ENCODE data around the gene MYADM. TPM values are rescaled to one million over a fixed set of nuclear protein-coding genes. Genes with fewer than 3 reads are reported as not detected.

MYADM gene
- total RNA-seq, 2 experiments from 2014 or later = 40.3 to 45.5 TPM

DNA sequence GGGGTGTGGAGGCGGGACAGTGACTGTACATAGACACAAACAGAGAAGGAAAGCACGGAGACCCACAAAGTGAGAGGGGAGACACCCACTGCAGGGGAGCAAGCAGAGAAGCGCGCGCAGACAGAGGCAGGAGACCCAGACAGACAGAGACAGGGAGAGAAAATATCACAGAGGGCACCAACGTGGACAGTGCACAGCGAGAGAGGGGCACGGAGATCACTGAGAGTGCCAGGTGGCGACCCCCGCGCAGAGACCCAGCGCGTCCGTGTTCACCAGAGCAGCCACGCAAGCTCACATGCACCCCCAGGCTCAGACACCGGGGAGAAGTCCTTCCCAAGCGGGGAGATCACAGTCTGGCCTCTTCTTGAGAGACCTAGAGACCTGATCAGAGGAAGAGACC lies 40.0 kb downstream of the MYADM start:
- H3K9me3 Mint-ChIP-seq = no peaks in the 10 kb centered on the region
- POLR2A ChIA-PET = no interaction called here
- intact Hi-C loops (cut with micrococcal nuclease) = loop anchor here (1.0 to 5.0 kb wide), 2 partner anchors 70 to 115 kb away; no protein-coding TSS in a partner anchor
- H3K36me3 Mint-ChIP-seq = no peaks in the 10 kb centered on the region
- no peak overlapping the region for H3K27ac Mint-ChIP-seq
- H3K4me1 Mint-ChIP-seq (ENCODE audit: low read depth) = peaks cover 22% of the 10 kb centered on the region
- DNase-seq = no peak
- H3K4me3 Mint-ChIP-seq = no peak overlapping the region
- CTCF ChIA-PET = interaction anchor here (1.1 to 2.3 kb wide), 3 partner anchors 40 to 122 kb away, joined by 3 to 24 read pairs (median 7); partner anchors contain the start of gene MYADM
- H3K27me3 Mint-ChIP-seq = peaks cover 70% of the 10 kb centered on the region

DNA sequence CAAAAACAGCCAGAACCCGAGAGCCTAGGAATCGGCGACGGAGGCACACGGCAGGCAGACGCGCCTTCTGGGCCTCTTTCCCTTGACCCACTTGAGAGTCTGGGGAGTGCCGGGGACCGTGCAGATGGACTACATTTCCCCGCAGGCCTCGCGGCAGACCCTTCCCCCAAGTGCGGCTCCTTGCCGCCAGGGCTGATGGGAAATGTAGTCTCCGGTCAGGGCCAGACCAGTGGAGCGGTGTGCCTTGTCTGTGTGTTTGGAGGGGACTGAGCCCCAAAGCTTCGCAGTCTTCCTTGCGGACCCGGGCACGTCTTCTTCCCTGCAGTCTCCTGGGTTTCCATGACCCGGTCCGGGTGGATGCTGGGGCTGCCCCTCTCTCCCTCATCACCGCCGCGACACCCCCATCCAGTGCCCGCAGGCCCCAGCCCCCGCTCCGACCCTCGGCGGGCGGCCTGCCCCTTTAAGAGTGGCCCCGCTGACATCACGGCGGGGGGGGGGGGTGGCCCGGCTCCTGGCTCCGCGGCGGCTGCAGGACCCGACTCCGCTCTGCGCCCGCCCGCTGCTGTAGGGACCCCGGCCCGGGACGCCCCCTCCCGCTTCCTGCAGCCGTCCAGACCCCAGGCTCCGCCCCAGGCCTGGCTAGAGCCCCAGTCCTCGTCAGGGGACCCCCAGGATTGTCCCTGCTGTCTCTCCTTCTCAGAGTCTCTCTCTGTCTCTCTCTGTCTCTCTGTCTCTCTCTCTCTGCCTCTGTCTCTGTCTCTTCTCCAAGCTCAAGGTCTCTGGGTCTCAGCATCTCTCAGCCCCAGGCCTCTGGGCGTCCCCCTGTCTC lies 40.6 kb downstream of the MYADM start:
- peaks cover 68% of the 10 kb centered on the region for H3K27me3 Mint-ChIP-seq
- no peak overlapping the region for H3K4me3 Mint-ChIP-seq
- no peaks in the 10 kb centered on the region for H3K9me3 Mint-ChIP-seq
- intact Hi-C loops (cut with micrococcal nuclease) = loop anchor here (1.0 to 5.0 kb wide), 2 partner anchors 69 to 114 kb away; no protein-coding TSS in a partner anchor
- ChIA-PET POLR2A (no interaction called here), CTCF (interaction anchor here (1.1 to 2.3 kb wide), 2 partner anchors 41 to 116 kb away, joined by 3 to 24 read pairs; partner anchors contain the start of gene MYADM)
- peak; percentile 73 for DNase-seq
- H3K36me3 Mint-ChIP-seq = no peaks in the 10 kb centered on the region
- H3K4me1 Mint-ChIP-seq (ENCODE audit: low read depth) = peaks cover 22% of the 10 kb centered on the region
- no peak overlapping the region for H3K27ac Mint-ChIP-seq

- Mint-ChIP-seq H3K27ac (no peak within 1 kb of the TSS), H3K4me3 (no peak within 1 kb of the TSS)
These were observed 41.3 kb downstream of the MYADM start, which contains the start of gene CACNG7 for GRCh38 chr19:53908935-53909415. Gene CACNG7, plus strand, starts transcription at chr19:53909278. Its CDS starts 3,554 bp downstream, at chr19:53912832.

GRCh38 chr19:53909471-53910169 lies 41.9 kb downstream of the MYADM start:
- no peak overlapping the region for H3K27ac Mint-ChIP-seq
- intact Hi-C loops (cut with micrococcal nuclease) = loop anchor here (5.0 kb wide), 1 partner anchor 113 kb away; no protein-coding TSS in a partner anchor
- H3K4me1 Mint-ChIP-seq (ENCODE audit: low read depth) = peaks cover 22% of the 10 kb centered on the region
- ChIA-PET POLR2A (no interaction called here), CTCF (no interaction called here)
- H3K27me3 Mint-ChIP-seq = peaks cover 68% of the 10 kb centered on the region
- H3K9me3 Mint-ChIP-seq = no peaks in the 10 kb centered on the region
- no peaks in the 10 kb centered on the region for H3K36me3 Mint-ChIP-seq
- H3K4me3 Mint-ChIP-seq = no peak overlapping the region
- no peak for DNase-seq

More at GRCh38 chr19:53908935-53909415, 41.3 kb downstream of the MYADM start, which contains the start of gene CACNG7:
- H3K36me3 Mint-ChIP-seq = no peaks in the 10 kb centered on the region
- H3K27me3 Mint-ChIP-seq = peaks cover 70% of the 10 kb centered on the region
- POLR2A ChIA-PET = no interaction called here
- peaks cover 22% of the 10 kb centered on the region for H3K4me1 Mint-ChIP-seq (ENCODE audit: low read depth)
- CTCF ChIA-PET = no interaction called here
- H3K9me3 Mint-ChIP-seq = no peaks in the 10 kb centered on the region
- intact Hi-C loops (cut with micrococcal nuclease) = loop anchor here (1.0 to 5.0 kb wide), 2 partner anchors 68 to 113 kb away; no protein-coding TSS in a partner anchor
- DNase-seq = no peak

GRCh38 chr19:53910170-53910518 lies 42.5 kb downstream of the MYADM start:
- Mint-ChIP-seq H3K4me1 (ENCODE audit: low read depth) (peaks cover 22% of the 10 kb centered on the region), H3K27me3 (peaks cover 69% of the 10 kb centered on the region), H3K36me3 (no peaks in the 10 kb centered on the region), H3K27ac (no peak overlapping the region), H3K4me3 (no peak overlapping the region), H3K9me3 (no peaks in the 10 kb centered on the region)
- ChIA-PET CTCF (no interaction called here), POLR2A (no interaction called here)
- DNase-seq = no peak
- intact Hi-C loops (cut with micrococcal nuclease) = no loop called here

GRCh38 chr19:53912653-53913052 lies 45.0 kb downstream of the MYADM start:
- CTCF ChIA-PET = interaction anchor here (0.7 to 1.3 kb wide), 3 partner anchors 61 to 882 kb away, joined by 3 to 4 read pairs (median 3); no protein-coding TSS in a partner anchor
- POLR2A ChIA-PET = interaction anchor here (0.6 kb wide), 1 partner anchor 471 kb away, joined by 3 read pairs; no protein-coding TSS in a partner anchor
- intact Hi-C loops (cut with micrococcal nuclease) = no loop called here
- H3K27me3 Mint-ChIP-seq = peaks cover 54% of the 10 kb centered on the region
- no peaks in the 10 kb centered on the region for H3K36me3 Mint-ChIP-seq
- H3K9me3 Mint-ChIP-seq = no peaks in the 10 kb centered on the region
- peak; percentile 28 for DNase-seq
- H3K4me3 Mint-ChIP-seq = no peak overlapping the region
- H3K27ac Mint-ChIP-seq = no peak overlapping the region
- peaks cover 11% of the 10 kb centered on the region for H3K4me1 Mint-ChIP-seq (ENCODE audit: low read depth)

- POLR2A ChIA-PET = no interaction called here
- intact Hi-C loops (cut with micrococcal nuclease) = no loop called here
- Mint-ChIP-seq H3K27me3 (peaks cover 37% of the 10 kb centered on the region), H3K9me3 (no peaks in the 10 kb centered on the region), H3K27ac (no peak overlapping the region), H3K4me3 (no peak overlapping the region), H3K4me1 (ENCODE audit: low read depth) (no peaks in the 10 kb centered on the region), H3K36me3 (no peaks in the 10 kb centered on the region)
- no peak for DNase-seq
- CTCF ChIA-PET = no interaction called here
These were observed 47.3 kb downstream of the MYADM start for GRCh38 chr19:53915000-53915399.

DNA sequence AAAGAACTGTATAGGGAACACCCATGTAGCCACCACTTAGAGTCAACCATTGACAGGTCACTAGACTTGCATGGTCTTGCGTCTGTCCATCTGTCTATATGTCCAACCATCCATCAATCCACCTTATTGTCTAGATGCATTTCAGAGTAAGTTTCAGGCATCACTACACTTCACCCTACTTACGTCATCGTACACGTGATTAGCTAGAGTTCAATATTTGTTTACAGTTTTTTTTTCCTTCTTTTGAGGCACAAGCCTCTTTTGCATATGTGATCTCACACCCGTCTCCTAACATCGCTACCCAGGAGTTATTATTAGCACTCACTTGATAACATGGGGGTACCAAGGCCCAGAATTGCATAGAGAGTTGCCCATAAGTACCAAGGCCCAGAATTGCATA lies 48.3 kb downstream of the MYADM start:
- CTCF ChIA-PET = interaction anchor here (1.9 kb wide), 1 partner anchor 114 kb away, joined by 7 read pairs; no protein-coding TSS in a partner anchor
- Mint-ChIP-seq H3K27ac (no peak overlapping the region), H3K36me3 (no peaks in the 10 kb centered on the region), H3K4me1 (ENCODE audit: low read depth) (no peaks in the 10 kb centered on the region), H3K4me3 (no peak overlapping the region), H3K27me3 (peaks cover 28% of the 10 kb centered on the region), H3K9me3 (no peaks in the 10 kb centered on the region)
- no peak for DNase-seq
- intact Hi-C loops (cut with micrococcal nuclease) = no loop called here
- POLR2A ChIA-PET = no interaction called here

DNA sequence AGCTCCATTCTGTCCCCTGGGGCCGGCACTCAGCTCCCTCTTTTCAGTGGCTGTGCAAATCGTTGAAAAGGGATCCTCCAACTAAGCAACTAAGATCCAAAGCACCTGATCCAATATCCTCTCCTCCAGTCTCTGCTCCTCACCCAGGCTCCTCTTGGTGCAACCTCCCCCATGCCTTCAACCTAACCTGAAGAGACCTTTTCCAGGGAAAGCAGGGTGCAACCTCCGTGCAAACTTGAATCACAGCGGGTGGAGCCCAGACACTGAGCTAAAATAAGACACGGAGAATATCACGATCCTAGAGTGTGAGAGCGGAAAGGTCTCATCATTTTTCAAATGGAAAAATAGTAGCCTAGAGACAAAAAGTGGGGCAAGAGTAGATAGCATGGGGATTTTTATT lies 49.7 kb downstream of the MYADM start:
- Mint-ChIP-seq H3K4me1 (ENCODE audit: low read depth) (no peaks in the 10 kb centered on the region), H3K27me3 (peaks cover 16% of the 10 kb centered on the region), H3K36me3 (no peaks in the 10 kb centered on the region), H3K4me3 (no peak overlapping the region), H3K27ac (no peak overlapping the region), H3K9me3 (no peaks in the 10 kb centered on the region)
- intact Hi-C loops (cut with micrococcal nuclease) = no loop called here
- ChIA-PET POLR2A (no interaction called here), CTCF (interaction anchor here (0.8 to 1.9 kb wide), 2 partner anchors 22 to 113 kb away, joined by 3 to 7 read pairs; no protein-coding TSS in a partner anchor)
- DNase-seq = no peak

Other genes with a start within 250 kb of the MYADM start
- not detected for gene DPRX, start 235.9 kb upstream of the MYADM start, total RNA-seq
- not detected for gene NLRP12, start 43.6 kb upstream of the MYADM start, total RNA-seq
- not detected for gene PRKCG, start 14.3 kb downstream of the MYADM start, total RNA-seq
- gene CACNG7, start 41.4 kb downstream of the MYADM start, total RNA-seq = not detected
- gene CACNG8, start 95.1 kb downstream of the MYADM start, total RNA-seq = under 1 TPM in 1 of 2 experiments, not detected in 1; 0.02 TPM
- gene CACNG6, start 123.8 kb downstream of the MYADM start, total RNA-seq = not detected
- not detected for gene VSTM1, start 196.0 kb downstream of the MYADM start, total RNA-seq
- not detected for gene TARM1, start 213.5 kb downstream of the MYADM start, total RNA-seq
- gene OSCAR, start 232.9 kb downstream of the MYADM start, total RNA-seq = under 1 TPM; 0.29 to 0.59 TPM
- 100 to 1,000 TPM; 106 to 113 TPM for gene NDUFA3, start 235.0 kb downstream of the MYADM start, total RNA-seq
- gene TFPT, start 247.8 kb downstream of the MYADM start, total RNA-seq = 10 to 100 TPM; 27.1 to 31.6 TPM
- gene PRPF31, start 247.9 kb downstream of the MYADM start, total RNA-seq = 10 to 100 TPM; 74.4 to 74.6 TPM

Data from activated CD4-positive, alpha-beta memory T cell treated with anti-CD3 and anti-CD28 coated beads for 36 hours (primary cell).